HG02970 (cell line): Measurements from ENCODE around the gene TREML4.

Experiments
- ATAC-seq: cut with Tn5 transposase; IDR thresholded peaks from one replicate; pipeline ENCODE4 v1.9.1; 2021; ENCODE audit warnings: mild to moderate bottlenecking, moderate library complexity, moderate number of reproducible peaks; ENCODE audit not compliant: unreplicated experiment, low FRiP score

TREML4 gene

DNA sequence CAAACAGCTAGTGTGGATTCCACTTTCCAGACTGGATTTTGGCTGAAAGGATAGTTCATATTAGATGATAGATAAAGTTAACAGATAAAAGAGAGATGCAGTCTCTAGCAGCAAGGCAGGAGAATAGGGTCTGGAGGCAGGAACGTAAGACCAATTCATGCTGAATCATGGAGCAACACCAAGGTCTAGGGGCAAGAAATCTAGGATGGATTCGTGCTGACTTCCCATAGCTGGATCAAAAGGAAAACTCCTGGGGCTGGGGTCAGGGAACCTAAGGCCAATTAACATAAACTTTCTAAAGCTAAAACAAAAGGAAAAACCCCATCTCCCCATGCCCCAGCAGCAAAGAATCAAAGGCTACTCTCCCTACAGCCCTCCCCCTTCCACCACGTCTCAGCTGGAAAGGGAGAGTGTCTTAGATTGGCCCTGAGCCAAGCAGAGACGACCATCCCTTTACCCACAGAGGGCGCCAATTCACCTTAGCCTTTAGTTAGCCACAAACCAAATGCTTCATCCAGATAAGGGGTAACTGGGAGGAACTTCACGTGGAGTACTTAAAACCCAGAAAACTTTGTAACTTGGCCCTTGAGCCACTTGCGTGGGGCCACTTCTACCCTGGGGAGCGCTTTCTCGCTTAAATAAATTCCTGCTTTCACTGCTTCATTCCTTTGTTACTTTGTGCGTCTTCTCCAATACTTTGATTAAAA is 50.7 kb downstream of the TREML4 start:
- ATAC-seq = no peak

DNA sequence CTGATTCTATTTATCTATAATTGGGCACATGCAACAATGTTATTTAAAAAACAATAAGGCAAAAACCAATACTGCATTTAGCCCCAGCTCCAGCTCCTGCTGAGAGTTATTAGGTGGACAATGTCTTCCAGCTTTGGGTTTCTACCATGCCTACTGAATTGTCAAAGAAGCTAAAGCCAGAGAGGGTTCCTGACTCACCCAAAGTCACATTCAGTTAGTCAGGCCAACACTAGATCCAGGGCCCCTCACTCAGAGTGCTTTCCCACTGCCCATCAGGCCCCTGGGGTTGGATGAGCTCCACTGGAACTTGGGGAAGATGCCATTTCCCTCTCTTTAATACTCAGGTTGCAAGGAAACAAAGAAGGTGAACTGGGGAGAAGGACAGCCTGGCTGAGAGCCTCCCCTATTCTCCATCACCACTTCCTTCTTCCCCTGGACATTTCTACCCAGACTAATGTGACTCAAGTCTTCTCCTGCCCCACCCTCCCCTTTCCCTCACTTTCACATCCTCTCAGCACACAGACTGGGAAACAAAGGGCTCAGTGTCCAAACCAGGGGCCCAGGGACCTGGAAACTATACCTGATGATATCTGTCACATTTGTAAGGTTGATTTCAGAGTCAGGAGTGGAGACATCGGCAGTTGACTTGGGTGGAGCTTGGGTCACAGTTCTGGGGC is 52.4 kb downstream of the TREML4 start:
- no peak for ATAC-seq

DNA sequence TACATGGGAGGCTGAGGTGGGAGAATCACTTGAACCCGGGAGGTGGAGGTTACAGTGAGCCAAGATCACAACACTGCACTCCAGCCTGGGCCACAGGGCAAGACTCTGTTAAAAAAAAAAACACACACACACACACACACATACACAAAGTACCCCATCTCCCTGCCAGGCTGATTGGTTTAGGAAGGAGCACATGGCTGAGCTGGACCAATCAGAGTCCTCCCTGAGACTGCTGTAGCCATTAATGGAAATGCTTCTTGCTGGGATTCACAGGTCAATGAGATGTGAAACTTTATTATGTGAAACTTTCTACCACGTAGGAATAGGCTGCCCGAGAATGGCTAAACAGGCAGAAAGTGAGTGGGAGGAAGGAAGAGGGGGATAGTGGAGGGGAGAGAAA is 55.5 kb downstream of the TREML4 start:
- no peak for ATAC-seq

DNA sequence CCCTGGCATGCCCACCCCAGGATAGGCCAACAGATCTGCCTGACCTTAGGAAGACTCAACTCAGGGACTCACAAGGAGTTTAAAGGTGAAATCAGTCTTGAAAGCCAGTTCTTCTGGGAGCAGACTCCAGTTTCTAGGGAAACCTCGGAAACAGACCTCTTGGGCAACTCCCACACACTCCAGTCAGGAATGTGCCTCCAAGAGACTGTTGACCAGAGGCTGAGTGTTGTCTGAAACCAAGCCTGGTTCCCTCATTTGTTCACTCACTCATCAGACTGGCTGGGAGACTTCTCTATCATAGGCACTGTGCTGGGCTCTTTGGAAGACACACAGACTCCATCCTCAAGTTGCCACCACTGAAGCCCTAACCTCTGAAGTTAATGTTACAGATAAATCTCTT is 56.6 kb downstream of the TREML4 start:
- no peak for ATAC-seq

DNA sequence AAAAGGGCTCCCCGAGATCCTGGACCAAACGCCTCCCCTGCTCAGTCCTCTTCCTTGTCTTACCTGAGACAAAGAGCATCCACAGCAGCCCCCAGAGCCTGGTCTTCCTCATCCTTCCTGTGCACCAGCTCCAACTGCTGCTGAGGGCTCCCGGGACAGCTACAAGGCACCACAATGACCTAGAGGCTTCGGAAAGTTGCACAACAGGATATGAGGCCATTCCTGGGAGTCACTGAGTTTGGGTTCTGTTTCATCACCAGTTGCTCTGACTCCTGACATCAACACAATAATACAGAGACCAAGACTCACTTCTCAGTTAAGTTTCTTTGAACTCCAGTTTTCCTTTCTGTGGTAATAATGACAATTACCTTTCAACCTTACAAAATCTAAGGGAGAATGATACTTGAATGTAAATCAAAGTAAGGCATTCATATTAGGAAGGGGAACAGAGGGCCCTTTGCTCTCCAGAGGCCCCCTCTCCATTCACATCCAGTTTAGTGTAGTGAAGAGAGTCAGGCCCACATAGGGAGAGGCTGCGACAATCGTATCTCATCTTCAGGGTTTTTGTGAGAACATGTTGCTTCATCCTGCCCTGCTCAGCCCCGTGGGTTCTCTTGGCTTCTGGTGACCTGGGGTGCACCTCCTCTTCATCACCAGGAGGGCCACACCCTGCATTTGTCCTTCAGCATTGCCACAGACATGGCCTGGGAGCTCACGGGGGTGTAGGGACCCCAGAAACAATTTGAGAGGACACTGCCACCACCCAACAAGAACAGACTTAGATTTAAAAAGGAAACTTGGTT is 58.6 kb downstream of the TREML4 start, which contains the start of gene TREM1:
TSS of gene TREM1 (minus strand) at position 139 of the 803 bp plus-strand sequence. CDS start at position 112, 27 bp downstream.
- no peak for ATAC-seq

DNA sequence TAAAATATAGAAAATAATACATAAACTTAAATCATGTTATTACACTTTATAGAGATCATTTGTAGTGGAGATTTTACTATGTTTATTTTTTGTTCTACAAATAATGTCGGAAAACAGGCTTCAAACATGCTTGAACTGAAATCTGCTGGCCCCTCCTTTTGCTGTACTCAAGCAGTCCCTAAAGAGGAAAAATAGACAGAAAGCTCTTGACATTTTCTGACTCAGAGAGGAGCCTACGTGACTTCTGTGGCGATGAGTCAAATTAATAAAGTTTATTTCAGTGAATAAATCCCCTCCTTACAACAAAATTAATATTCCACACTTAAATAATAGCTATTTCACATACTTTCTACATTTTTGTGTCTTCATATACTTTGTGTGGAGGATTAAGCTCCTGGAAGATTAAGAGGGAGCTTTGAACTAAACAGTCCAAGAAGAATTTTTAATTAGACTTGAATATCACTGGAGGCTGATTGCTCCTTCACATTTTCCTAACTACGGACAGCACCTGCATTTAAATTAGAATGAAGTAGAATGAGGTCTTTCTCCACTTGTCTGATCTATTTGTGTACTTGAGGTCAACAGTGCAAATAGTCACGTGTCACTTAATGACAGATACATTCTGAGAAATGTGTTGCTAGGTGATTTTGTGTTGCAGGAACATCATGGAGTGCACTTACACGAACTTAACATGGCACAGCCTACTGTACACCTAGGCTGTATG is 60.0 kb downstream of the TREML4 start:
- ATAC-seq = no peak
